K562 (cell line): ENCODE measurements around the gene MTA2. TPM values are rescaled to one million over a fixed set of nuclear protein-coding genes. Genes with fewer than 3 reads are reported as not detected.

ENCODE experiments used
- ARNT ChIP-seq, 2 experiments: fragments of 450-650 bp; IDR thresholded peaks; 2 replicates each; pipeline ENCODE4 v1.6.1; 2016; ENCODE audit warnings: mild to moderate bottlenecking in 1 of 2
- BRD9 ChIP-seq: fragments of 450-650 bp; IDR thresholded peaks from 2 replicates; pipeline ENCODE4 v1.6.1; 2018; ENCODE audit warnings: low read depth; ENCODE audit not compliant: partially characterized antibody
- COPS2 ChIP-seq: fragments of 450-650 bp; conservative IDR thresholded peaks from 2 replicates; pipeline ENCODE4 v1.6.1; 2016; ENCODE audit warnings: mild to moderate bottlenecking, moderate library complexity
- ELF2 ChIP-seq: fragments of 250-450 bp; sonication (Bioruptor Pico); IDR thresholded peaks from 2 replicates; pipeline ENCODE4 v1.5.0; 2021; ENCODE audit warnings: mild to moderate bottlenecking
- ETV5 ChIP-seq: sonication (generic); formaldehyde crosslinking; IDR thresholded peaks from 2 replicates; pipeline ENCODE4 v1.4.0; 2020; ENCODE audit warnings: low read depth, mild to moderate bottlenecking, missing genetic modification reagents
- FOS ChIP-seq: IDR thresholded peaks from 3 replicates; pipeline ENCODE4 v1.6.1; 2011; ENCODE audit not compliant: insufficient read length; ENCODE audit errors: extremely low read depth
- FOSL1 ChIP-seq: fragments of 200-800 bp; sonication (Bioruptor generic); conservative IDR thresholded peaks from 2 replicates; pipeline ENCODE4 v1.6.1; 2016; ENCODE audit warnings: missing genetic modification characterization, missing compliant biosample characterization
- FOXA1 ChIP-seq: fragments of 450-650 bp; IDR thresholded peaks from 2 replicates; pipeline ENCODE4 v1.6.1; 2016; ENCODE audit warnings: mild to moderate bottlenecking, borderline replicate concordance
- GATAD2A ChIP-seq: fragments of 450-650 bp; IDR thresholded peaks from 2 replicates; pipeline ENCODE4 v1.6.1; 2017
- HDAC1 ChIP-seq, 2 experiments: fragments of 450-650 bp; IDR thresholded peaks; 2 replicates each; pipeline ENCODE4 v1.6.1; 2016 to 2017; ENCODE audit warnings: inconsistent platforms in 1 of 2, mild to moderate bottlenecking in 1 of 2, moderate library complexity in 1 of 2
- HDAC2 ChIP-seq: fragments of 450-650 bp; IDR thresholded peaks from 2 replicates; pipeline ENCODE4 v1.6.1; 2016; ENCODE audit warnings: mild to moderate bottlenecking
- KDM5B ChIP-seq: fragments of 200-600 bp; sonication (generic); IDR thresholded peaks from 2 replicates; pipeline ENCODE4 v1.6.1; 2012; ENCODE audit warnings: low read depth, mild to moderate bottlenecking, moderate library complexity, low read length, control low read depth, inconsistent platforms; ENCODE audit not compliant: insufficient replicate concordance
- NFE2 ChIP-seq: IDR thresholded peaks from 2 replicates; pipeline ENCODE4 v1.6.1; 2014; ENCODE audit warnings: antibody characterized with exemption, low read depth
- NFRKB ChIP-seq: fragments of 450-650 bp; IDR thresholded peaks from 2 replicates; pipeline ENCODE4 v1.6.1; 2016; ENCODE audit warnings: low read depth
- NUFIP1 ChIP-seq: fragments of 450-650 bp; IDR thresholded peaks from 2 replicates; pipeline ENCODE4 v1.6.1; 2018; ENCODE audit not compliant: partially characterized antibody
- PCBP2 ChIP-seq: fragments of 200-400 bp; formaldehyde crosslinking; IDR thresholded peaks from 2 replicates; pipeline ENCODE4 v1.6.1; 2018; ENCODE audit warnings: low read length, low read depth, mild to moderate bottlenecking, moderate library complexity; ENCODE audit not compliant: poor library complexity, severe bottlenecking
- RBBP5 ChIP-seq: fragments of 200-600 bp; sonication (generic); IDR thresholded peaks from 2 replicates; pipeline ENCODE4 v1.6.1; 2012; ENCODE audit warnings: borderline replicate concordance, mild to moderate bottlenecking, low read length, control low read depth, inconsistent platforms; ENCODE audit not compliant: insufficient read depth, poor library complexity, severe bottlenecking
- SP1 ChIP-seq: sonication (generic); formaldehyde crosslinking; IDR thresholded peaks from 2 replicates; pipeline ENCODE4 v1.8.1; 2022; ENCODE audit warnings: mild to moderate bottlenecking, missing genetic modification reagents
- ZBTB1 ChIP-seq: sonication (generic); formaldehyde crosslinking; IDR thresholded peaks from 2 replicates; pipeline ENCODE4 v1.8.1; 2023; ENCODE audit warnings: missing genetic modification reagents, low read depth, mild to moderate bottlenecking, borderline replicate concordance
- ZKSCAN8 ChIP-seq: fragments of 200-800 bp; sonication (Bioruptor generic); IDR thresholded peaks from 2 replicates; pipeline ENCODE4 v1.6.1; 2016; ENCODE audit warnings: missing genetic modification characterization, missing compliant biosample characterization
- polyA plus RNA-seq, 8 experiments: library from polyadenylated mRNA; depleted of rRNA in 4 of 8; stranded (reverse) in 5 of 8; unstranded in 3 of 8; fragments of >200 nt; fragmentation: Nextera tagmentation in 2 of 8; fragmentation: Illumina TruSeq in 1 of 8; extraction: Ambion mirVana in 2 of 8; extraction: Trizol in 1 of 8; gene quantifications; 2 replicates each; pipeline versions ENCODE4 v1.2.1 to v1.2.3, GENCODE V29; 2011 to 2014; ENCODE audit warnings: inconsistent platforms in 1 of 8, missing spikeins in 1 of 8
- total RNA-seq, 7 experiments: library from RNA; depleted of rRNA in 6 of 7; stranded (reverse); fragments of >200 nt in 6 of 7; fragmentation: Illumina TruSeq in 2 of 7; extraction: Trizol in 2 of 7; gene quantifications; 2 replicates each; pipeline versions ENCODE4 v1.2.1 to v1.2.3, GENCODE V29; 2011 to 2021; ENCODE audit warnings: low replicate concordance in 1 of 7
- TF ChIP-seq, protein P1 (sequence below): sonication (generic); formaldehyde crosslinking; IDR thresholded peaks from 2 replicates; pipeline ENCODE4 v1.8.0; 2022; ENCODE audit warnings: mild to moderate bottlenecking, missing genetic modification reagents, borderline replicate concordance
- TF ChIP-seq, protein P2 (sequence below), 2 experiments: fragments of 450-650 bp in 1 of 2; IDR thresholded peaks; 2 replicates each; pipeline ENCODE4 v1.6.1; 2011 to 2017; ENCODE audit warnings: low read depth in 2 of 2, antibody characterized with exemption in 1 of 2, borderline replicate concordance in 1 of 2, low read length in 1 of 2, mild to moderate bottlenecking in 1 of 2, mixed read lengths in 1 of 2; ENCODE audit not compliant: control insufficient read depth in 1 of 2

MTA2 gene
- total and polyA plus RNA-seq, 9 of the 15 experiments (the other 6 are each of a cell fraction or from before 2014, with no cell fraction given) = 6.2 to 220 (median 172) TPM

DNA sequence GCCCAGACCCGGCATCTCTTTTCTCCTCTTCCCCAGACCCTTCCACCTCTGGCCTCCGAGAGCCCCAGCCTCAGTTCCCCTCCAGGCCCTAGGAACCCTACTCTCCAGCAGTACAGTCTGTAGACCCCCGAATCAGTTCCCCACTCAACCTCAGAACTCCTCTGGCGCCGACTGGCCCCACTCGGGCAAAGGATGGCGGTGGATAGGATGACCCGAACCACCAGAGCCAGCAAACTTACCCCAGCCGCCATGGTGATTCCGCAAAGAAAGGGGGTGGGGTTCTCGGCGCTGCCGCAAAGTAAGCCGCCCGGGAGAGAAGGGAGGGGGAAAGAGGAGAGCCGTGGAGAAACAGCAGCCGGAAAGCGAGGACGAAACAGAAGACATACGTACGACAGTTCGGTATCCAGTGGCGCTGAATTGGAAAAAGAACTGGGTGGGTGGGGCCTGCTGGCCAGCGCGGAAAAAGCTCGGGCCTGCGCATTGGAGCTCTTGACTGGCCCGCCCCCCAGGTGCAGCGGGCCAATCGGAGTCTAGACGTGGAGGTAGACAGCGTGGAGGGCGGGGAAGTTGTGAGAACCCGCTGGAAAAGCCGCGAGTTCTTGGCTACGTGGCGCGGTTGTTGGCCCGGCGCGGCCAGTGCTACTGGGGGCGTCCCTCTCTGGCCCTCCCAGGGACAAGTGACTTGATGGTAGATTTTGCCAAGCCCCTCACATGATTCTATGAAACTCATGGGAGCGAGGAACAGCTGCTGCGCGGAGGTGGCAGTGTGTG lies 27.9 kb downstream of the MTA2 start, which contains the start of gene EEF1G (continued):
- TF ChIP-seq, protein P1, sequence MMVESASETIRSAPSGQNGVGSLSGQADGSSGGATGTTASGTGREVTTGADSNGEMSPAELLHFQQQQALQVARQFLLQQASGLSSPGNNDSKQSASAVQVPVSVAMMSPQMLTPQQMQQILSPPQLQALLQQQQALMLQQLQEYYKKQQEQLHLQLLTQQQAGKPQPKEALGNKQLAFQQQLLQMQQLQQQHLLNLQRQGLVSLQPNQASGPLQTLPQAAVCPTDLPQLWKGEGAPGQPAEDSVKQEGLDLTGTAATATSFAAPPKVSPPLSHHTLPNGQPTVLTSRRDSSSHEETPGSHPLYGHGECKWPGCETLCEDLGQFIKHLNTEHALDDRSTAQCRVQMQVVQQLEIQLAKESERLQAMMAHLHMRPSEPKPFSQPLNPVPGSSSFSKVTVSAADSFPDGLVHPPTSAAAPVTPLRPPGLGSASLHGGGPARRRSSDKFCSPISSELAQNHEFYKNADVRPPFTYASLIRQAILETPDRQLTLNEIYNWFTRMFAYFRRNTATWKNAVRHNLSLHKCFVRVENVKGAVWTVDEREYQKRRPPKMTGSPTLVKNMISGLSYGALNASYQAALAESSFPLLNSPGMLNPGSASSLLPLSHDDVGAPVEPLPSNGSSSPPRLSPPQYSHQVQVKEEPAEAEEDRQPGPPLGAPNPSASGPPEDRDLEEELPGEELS = peak; percentile 30; the same call in 1 of the 2 replicates
- peak; percentile 33; the same call in 1 of the 2 replicates for TF ChIP-seq HDAC2
- peak; percentile 45; the same call in 1 of the 2 replicates for TF ChIP-seq NFE2
- no peak for TF ChIP-seq FOXA1
- TF ChIP-seq KDM5B = peak; percentile 90
- peak; percentile 62; the same call in 1 of the 2 replicates for TF ChIP-seq ETV5 (CRISPR knock-in tag)
- TF ChIP-seq SP1 = peak; percentile 93
- TF ChIP-seq RBBP5 = peak; percentile 89
- TF ChIP-seq FOS = peak; percentile 3
- peak; percentile 34 to 39; a peak in 3 of 4 replicates for TF ChIP-seq HDAC1 (IDR thresholded peaks at IDR 0.05)
- TF ChIP-seq PCBP2 = no peak
- peak; percentile 96 for TF ChIP-seq BRD9
- TF ChIP-seq ELF2 (CRISPR knock-in tag) = 0 out of 2 replicates have a peak, but pooled peaks have one; percentile 67
- TF ChIP-seq GATAD2A = no peak; the same call in 1 of the 2 replicates
- TF ChIP-seq COPS2 = no peak
- TF ChIP-seq ZBTB1 (CRISPR knock-in tag) = no peak; the same call in 1 of the 2 replicates
- peak in 1 of 2 experiments; percentile 44; a peak in 1 of 4 replicates for TF ChIP-seq ARNT (IDR thresholded peaks at IDR 0.05)
- no peak for TF ChIP-seq NUFIP1
- no peak for TF ChIP-seq FOSL1 (tag)
- peak; percentile 87 for TF ChIP-seq NFRKB
- TF ChIP-seq, protein P2, sequence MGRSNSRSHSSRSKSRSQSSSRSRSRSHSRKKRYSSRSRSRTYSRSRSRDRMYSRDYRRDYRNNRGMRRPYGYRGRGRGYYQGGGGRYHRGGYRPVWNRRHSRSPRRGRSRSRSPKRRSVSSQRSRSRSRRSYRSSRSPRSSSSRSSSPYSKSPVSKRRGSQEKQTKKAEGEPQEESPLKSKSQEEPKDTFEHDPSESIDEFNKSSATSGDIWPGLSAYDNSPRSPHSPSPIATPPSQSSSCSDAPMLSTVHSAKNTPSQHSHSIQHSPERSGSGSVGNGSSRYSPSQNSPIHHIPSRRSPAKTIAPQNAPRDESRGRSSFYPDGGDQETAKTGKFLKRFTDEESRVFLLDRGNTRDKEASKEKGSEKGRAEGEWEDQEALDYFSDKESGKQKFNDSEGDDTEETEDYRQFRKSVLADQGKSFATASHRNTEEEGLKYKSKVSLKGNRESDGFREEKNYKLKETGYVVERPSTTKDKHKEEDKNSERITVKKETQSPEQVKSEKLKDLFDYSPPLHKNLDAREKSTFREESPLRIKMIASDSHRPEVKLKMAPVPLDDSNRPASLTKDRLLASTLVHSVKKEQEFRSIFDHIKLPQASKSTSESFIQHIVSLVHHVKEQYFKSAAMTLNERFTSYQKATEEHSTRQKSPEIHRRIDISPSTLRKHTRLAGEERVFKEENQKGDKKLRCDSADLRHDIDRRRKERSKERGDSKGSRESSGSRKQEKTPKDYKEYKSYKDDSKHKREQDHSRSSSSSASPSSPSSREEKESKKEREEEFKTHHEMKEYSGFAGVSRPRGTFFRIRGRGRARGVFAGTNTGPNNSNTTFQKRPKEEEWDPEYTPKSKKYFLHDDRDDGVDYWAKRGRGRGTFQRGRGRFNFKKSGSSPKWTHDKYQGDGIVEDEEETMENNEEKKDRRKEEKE (IDR thresholded peaks at IDR 0.05; ENCODE audit: borderline replicate concordance in 1 of 2, control insufficient read depth in 1 of 2, low read depth in 2 of 2, low read length in 1 of 2) = no peak
- peak; percentile 93; the same call in 1 of the 2 replicates for TF ChIP-seq ZKSCAN8
